Endothelial cell of umbilical vein (primary cell): ENCODE results near the gene VMP1.

ENCODE experiments used
- EZH2 ChIP-seq: IDR thresholded peaks from 2 replicates; pipeline ENCODE4 v1.6.1; 2012; ENCODE audit warnings: borderline replicate concordance, low read depth, mild to moderate bottlenecking, moderate library complexity, low read length, inconsistent platforms; ENCODE audit not compliant: severe bottlenecking
- POLR2A ChIP-seq: IDR thresholded peaks from 2 replicates; pipeline ENCODE4 v1.6.1; 2012; ENCODE audit warnings: low read depth, mild to moderate bottlenecking, control low read depth, low read length
- POLR2AphosphoS5 ChIP-seq: IDR thresholded peaks from 2 replicates; pipeline ENCODE4 v1.6.1; 2012; ENCODE audit warnings: low read depth, mild to moderate bottlenecking, control low read depth, low read length, moderate library complexity; ENCODE audit not compliant: insufficient read depth
- TF ChIP-seq, protein P1 (sequence below), 2 donors: IDR thresholded peaks; 1 replicate in 1 of 2; 2 replicates in 1 of 2; pipeline ENCODE4 v1.5.1; 2011; ENCODE audit warnings: low read length in 2 of 2, mild to moderate bottlenecking in 2 of 2, moderate library complexity in 2 of 2, control low read depth in 1 of 2, inconsistent platforms in 1 of 2, low read depth in 1 of 2; ENCODE audit not compliant: insufficient read depth in 1 of 2; ENCODE audit errors: extremely low read depth in 1 of 2

DNA sequence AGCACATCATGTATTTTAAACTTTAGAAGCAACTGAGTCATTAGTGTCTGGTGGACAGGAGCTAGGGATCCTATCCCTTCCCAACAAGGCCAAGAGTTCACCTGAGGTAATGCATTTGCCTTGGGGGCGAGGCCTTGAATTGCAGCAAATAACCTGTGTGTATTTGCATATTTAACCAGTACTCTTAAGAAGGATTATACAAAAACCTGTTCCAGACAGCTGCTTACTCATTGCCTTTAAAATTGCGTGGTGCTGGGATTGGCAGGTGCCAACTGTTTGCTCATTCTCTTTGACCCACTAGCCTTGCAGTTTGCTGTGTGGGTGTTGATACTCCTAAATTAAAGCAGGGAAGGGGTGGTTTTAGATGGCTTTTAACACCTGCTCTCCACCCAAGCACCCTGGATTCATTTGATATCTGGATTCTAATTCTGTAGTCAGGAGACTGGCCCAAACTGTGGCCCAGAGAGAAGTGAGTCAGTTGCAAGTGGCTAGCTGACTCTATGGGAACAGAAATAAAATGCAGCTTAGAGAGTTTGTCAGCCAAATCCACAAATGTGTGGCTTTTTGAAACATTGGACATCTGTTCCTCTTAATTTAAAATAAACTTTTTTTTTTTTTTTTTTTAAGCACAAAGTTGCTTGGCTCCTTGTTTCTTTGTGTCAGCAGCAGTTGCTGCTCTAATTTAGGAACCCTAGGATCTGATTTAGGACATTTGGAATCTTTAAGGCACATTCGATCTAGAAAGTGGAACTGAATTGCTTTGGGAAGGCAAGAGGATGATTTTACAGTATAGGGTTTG, 138.3 kb downstream of the VMP1 start:
- TF ChIP-seq POLR2AphosphoS5 (peak; percentile 55), EZH2 (no peak), POLR2A (peak; percentile 55)
- TF ChIP-seq, protein P1, sequence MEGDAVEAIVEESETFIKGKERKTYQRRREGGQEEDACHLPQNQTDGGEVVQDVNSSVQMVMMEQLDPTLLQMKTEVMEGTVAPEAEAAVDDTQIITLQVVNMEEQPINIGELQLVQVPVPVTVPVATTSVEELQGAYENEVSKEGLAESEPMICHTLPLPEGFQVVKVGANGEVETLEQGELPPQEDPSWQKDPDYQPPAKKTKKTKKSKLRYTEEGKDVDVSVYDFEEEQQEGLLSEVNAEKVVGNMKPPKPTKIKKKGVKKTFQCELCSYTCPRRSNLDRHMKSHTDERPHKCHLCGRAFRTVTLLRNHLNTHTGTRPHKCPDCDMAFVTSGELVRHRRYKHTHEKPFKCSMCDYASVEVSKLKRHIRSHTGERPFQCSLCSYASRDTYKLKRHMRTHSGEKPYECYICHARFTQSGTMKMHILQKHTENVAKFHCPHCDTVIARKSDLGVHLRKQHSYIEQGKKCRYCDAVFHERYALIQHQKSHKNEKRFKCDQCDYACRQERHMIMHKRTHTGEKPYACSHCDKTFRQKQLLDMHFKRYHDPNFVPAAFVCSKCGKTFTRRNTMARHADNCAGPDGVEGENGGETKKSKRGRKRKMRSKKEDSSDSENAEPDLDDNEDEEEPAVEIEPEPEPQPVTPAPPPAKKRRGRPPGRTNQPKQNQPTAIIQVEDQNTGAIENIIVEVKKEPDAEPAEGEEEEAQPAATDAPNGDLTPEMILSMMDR (IDR thresholded peaks at IDR 0.05; ENCODE audit: extremely low read depth in 1 of 2, insufficient read depth in 1 of 2, low read depth in 1 of 2, low read length in 2 of 2): no peak
